Ovary (tissue), 3 donors: Measurements from ENCODE around the gene TMEM80.

Experiments used
- CTCF ChIP-seq, 3 donors: fragments of 450-650 bp in 2 of 3; fragments of 200-600 bp in 1 of 3; IDR thresholded peaks; one replicate each; pipeline versions ENCODE4 v1.5.1 to v1.8.0; 2016 to 2022; ENCODE audit warnings: antibody characterized with exemption in 3 of 3, mild to moderate bottlenecking in 1 of 3
- POLR2A ChIP-seq: fragments of 450-650 bp; IDR thresholded peaks from one replicate; pipeline ENCODE4 v1.6.1; 2017; ENCODE audit warnings: antibody characterized with exemption, mild to moderate bottlenecking, moderate library complexity
- donor health status: DM: no; HTN: no; CAD: no.

GRCh38 chr11:688681-689080 lies 6.9 kb upstream of the TMEM80 start:
- TF ChIP-seq CTCF (IDR thresholded peaks at IDR 0.05): no peak
- no peak for TF ChIP-seq POLR2A
